ENCODE measurements around the gene PDZRN3.

Gene PDZRN3

GRCh38 chr3:73379465-73379864, 245.3 kb downstream of the PDZRN3 start:
- DNase-seq: no peak

- DNase-seq: no peak
These were observed 246.5 kb downstream of the PDZRN3 start for GRCh38 chr3:73378207-73378606.

GRCh38 chr3:73365756-73366397, 258.9 kb downstream of the PDZRN3 start:
- DNase-seq: no peak

GRCh38 chr3:73364517-73364916, 260.2 kb downstream of the PDZRN3 start:
- DNase-seq: no peak

- DNase-seq: no peak
These were observed 261.6 kb downstream of the PDZRN3 start for GRCh38 chr3:73363093-73363492.

GRCh38 chr3:73361591-73361990, 263.1 kb downstream of the PDZRN3 start:
- no peak for DNase-seq

GRCh38 chr3:73353649-73354217, 271.0 kb downstream of the PDZRN3 start:
- DNase-seq: no peak

- no peak for DNase-seq
These were observed 271.7 kb downstream of the PDZRN3 start for GRCh38 chr3:73352841-73353645.

- no peak for DNase-seq
These were observed 273.2 kb downstream of the PDZRN3 start for GRCh38 chr3:73351423-73352071.

GRCh38 chr3:73350996-73351395, 273.7 kb downstream of the PDZRN3 start:
- no peak for DNase-seq

- no peak for DNase-seq
These were observed 275.1 kb downstream of the PDZRN3 start for GRCh38 chr3:73349657-73350056.

GRCh38 chr3:73342077-73342476, 282.7 kb downstream of the PDZRN3 start:
- no peak for DNase-seq

- no peak for DNase-seq
These were observed 283.3 kb downstream of the PDZRN3 start for GRCh38 chr3:73341272-73341935.

GRCh38 chr3:73332558-73332957, 292.2 kb downstream of the PDZRN3 start:
- no peak for DNase-seq

All from CD4-positive, alpha-beta T cell treated with Interleukin-10 for 1 hour (primary cell).